Effector CD8-positive, alpha-beta T cell (primary cell): ENCODE results near the gene ARGLU1.
A peak's percentile ranks its signal among the peaks of the same experiment; 100 is the strongest.

Source experiments
- DNase-seq: peaks from one replicate; lab custom pipeline; 2025; lab: John Stamatoyannopoulos, UW

Gene ARGLU1

DNA sequence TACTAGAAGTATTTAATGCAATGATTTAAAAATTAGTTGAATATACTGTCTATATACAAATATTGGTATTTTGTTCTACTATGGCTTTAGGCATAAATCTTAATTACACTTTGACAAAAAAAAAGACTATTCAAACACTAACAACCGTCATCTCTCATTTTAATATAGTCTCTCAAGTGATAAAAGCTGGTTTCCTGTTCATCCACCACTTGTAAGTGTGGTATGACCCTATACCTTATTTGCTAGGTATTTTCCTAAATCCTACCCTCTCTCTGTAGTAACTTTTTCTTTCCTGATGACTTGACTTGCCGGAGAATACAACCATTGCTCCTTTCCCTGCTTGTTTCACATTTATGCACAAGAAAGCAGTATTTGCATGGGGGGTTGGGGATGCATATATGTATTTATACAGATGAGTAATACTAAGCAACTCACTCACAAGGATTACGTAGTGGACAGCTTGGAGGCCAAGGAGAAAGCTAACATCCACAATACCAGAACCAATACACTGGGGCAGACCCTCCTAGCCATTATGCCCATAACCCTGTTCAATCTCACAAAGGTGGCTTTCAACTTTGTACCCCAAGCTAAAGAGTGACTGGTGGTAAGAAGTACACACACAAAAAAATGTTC lies 19.8 kb downstream of the ARGLU1 start:
- no peak for DNase-seq

GRCh38 chr13:106541826-106542225 lies 26.1 kb downstream of the ARGLU1 start:
- no peak for DNase-seq

DNA sequence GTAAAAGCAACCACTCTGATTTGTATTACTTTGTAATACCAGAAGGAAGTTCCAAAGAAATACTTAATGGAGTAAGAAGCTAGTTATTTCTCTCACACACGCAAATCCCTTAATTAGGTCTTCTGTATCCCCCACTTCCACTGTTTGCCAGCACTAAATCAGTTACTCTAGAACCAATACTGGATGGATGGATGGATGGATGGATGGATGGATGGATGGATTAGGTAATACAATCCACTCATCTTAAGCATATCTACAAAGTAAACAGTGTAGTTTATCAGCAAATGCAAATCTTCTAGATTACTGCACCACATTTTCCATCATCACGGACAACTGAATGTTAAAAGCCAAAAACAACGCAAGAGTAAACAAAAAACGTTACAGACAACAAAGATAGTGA lies 27.3 kb downstream of the ARGLU1 start:
- no peak for DNase-seq

- no peak for DNase-seq
Observed at GRCh38 chr13:106537521-106537920, 30.4 kb downstream of the ARGLU1 start.

GRCh38 chr13:106536244-106537034 lies 31.5 kb downstream of the ARGLU1 start:
- peak; percentile 80 for DNase-seq

DNA sequence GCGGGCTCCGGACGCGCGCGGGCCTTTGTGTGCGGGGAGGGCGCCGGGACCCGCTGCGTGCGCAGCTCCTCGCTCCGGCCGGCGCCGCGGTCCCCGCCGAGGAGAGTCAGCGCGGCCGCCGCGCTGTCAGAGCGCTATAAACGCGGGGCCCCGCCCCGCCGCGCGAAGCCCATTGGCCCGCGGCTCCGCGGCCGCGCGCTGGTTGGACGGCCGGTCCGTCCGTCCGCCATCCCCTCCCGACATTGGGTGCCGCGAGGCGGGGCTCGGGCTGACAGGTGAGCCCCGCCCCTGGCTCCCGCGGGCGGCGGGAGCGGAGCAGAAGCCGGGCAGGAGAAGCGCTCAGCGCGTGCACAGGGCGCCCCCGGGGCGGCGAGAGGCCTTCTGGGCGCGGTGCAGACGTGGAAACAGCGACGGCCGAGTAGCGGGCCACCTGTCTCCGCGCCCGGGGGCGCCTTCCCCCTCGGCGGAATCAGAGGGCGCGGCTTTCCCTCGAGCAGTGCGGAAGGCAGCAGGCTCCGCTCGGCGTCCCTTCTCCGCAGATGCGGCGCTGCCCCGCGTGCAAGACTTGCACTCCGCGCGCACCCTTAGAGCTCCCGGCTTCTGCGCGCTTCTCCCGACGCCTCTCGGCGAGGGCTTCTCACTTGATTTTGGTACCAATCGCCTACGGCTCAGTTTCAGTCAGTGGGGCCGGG lies 32.2 kb downstream of the ARGLU1 start, which contains the start of gene EFNB2:
EFNB2 (minus strand) TSS at position 111 of the 692 bp plus-strand sequence. CDS start 698 bp downstream, outside the sequence.
- peak; percentile 78 for DNase-seq

DNA sequence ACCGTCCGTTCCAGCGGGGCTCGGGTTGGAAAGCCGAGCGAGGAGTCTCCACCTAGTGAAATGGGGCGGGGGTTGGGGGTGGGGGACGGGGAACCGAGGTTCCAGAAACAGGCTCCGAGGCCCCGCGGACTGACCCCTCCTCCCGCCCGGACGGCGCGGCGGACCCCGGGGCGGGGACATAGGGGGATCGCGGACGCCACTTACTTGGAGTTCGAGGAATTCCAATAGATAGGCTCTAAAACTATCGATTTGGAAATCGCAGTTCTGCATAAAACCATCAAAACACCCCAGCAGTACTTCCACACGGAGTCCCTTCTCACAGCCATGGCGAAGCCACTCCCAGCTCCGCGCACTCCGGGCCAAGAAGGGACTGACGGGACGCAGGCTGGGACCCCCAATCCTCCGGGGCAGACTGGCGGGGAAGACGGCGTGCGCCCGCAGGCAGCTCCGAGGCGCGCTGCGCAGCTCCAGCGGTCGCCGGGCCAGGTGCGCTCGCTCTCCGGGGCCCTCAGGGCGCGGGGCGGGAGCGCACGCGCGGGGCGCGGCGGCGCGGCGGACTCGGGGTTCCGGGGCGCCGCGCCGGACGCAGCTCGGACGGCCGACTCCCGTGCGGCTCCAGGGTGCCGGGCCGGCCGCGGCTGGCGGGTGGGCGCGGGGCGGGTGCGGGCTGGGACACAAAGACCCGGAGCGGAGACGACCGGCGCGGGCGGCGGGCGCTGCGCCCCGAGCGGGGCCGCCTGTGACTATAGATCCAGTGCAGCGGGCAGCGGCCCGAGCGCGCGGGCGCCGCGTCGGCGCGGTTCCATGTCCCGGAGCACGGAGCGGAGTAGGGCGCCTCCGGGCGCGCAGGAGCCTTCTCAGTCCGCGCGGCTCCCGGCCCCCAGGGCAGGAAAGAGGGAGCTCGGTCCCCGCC lies 33.0 kb downstream of the ARGLU1 start:
- peak; percentile 2 for DNase-seq

GRCh38 chr13:106533943-106534638 lies 33.8 kb downstream of the ARGLU1 start:
- peak; percentile 2 for DNase-seq

- no peak for DNase-seq
Observed at GRCh38 chr13:106533101-106533942, 34.6 kb downstream of the ARGLU1 start.

GRCh38 chr13:106532111-106532929 lies 35.6 kb downstream of the ARGLU1 start:
- DNase-seq, result no peak

DNA sequence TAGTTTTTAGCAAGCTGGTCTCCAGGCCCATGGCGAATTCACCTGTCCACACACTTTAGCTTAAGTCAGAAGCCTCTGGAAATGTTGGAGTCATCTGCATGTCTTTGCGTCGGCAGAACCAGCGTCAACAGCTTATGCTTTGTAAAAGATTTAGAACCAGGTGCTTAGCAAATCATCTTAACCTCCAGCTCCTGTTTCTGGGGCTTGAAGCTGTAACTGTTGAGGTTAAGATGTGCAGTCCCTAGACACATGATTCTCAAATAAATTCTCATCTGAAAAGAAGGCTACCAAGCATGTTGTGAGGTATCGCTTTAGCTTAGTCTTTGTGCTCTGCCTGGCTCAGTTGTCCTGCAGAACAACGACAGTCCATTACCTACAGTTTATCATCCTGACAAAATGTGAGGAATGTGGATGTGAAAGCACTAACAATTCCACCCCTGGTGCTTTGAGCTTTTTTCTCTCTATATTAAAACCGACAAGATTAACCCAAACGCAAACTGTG lies 36.9 kb downstream of the ARGLU1 start:
- no peak for DNase-seq

- no peak for DNase-seq
Observed at GRCh38 chr13:106530171-106530851, 37.6 kb downstream of the ARGLU1 start.

- DNase-seq, result no peak
Observed at GRCh38 chr13:106529415-106530170, 38.3 kb downstream of the ARGLU1 start.

GRCh38 chr13:106528718-106529414 lies 39.1 kb downstream of the ARGLU1 start:
- no peak for DNase-seq

DNA sequence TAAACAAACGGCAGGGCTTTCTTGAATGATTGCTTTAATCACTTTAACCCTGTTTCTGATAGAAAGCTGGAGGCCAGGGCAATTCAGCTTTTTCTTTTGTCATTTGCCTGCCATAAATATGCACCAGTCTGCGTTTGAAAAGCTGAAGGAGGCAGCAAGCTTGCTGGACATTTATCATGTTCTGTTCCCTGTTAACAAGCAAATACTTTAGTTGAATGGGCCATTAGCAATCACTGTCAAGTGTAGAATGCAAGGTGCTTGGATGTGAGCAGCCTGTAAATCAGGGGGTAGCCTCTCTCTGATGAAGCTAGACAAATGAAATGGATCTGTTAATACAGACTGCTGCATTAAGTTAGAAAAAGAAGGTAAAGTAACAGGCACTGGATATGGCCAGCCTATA lies 40.1 kb downstream of the ARGLU1 start:
- DNase-seq, result no peak

- no peak for DNase-seq
Observed at GRCh38 chr13:106527445-106527801, 40.5 kb downstream of the ARGLU1 start.
